Stimulated activated CD8-positive, alpha-beta memory T cell treated with anti-CD3 and anti-CD28 coated beads, Interleukin-12 subunit alpha, Interleukin-12 subunit beta, amount 100 ng/mL, for 1 hour (primary cell): ENCODE measurements around the gene B4GALNT2.
A peak's percentile ranks its signal among the peaks of the same experiment; 100 is the strongest.

ENCODE experiments used
- DNase-seq: peaks from one replicate; pipeline ENCODE4 v3.0.0-alpha.2; 2020; ENCODE audit warnings: low read depth

Gene B4GALNT2

GRCh38 chr17:49210158-49211029 lies 77.8 kb downstream of the B4GALNT2 start, which contains the start of the genes ABI3 and GNGT2:
ABI3 (plus strand) TSS chr17:49210707; CDS start chr17:49210725, 18 bp downstream.
GNGT2 (minus strand) TSS chr17:49210574; CDS start chr17:49207422, 3,152 bp downstream.
- DNase-seq, result no peak

- DNase-seq, result no peak
Observed at GRCh38 chr17:49213399-49213798, 80.8 kb downstream of the B4GALNT2 start.

GRCh38 chr17:49213847-49214246 lies 81.3 kb downstream of the B4GALNT2 start:
- DNase-seq, result no peak

- no peak for DNase-seq
Observed at GRCh38 chr17:49214676-49215360, 82.2 kb downstream of the B4GALNT2 start.

GRCh38 chr17:49216482-49216881 lies 83.9 kb downstream of the B4GALNT2 start:
- DNase-seq, result no peak

GRCh38 chr17:49216953-49217650 lies 84.5 kb downstream of the B4GALNT2 start:
- DNase-seq, result no peak

- peak; percentile 56 for DNase-seq
Observed at GRCh38 chr17:49217651-49218413, 85.3 kb downstream of the B4GALNT2 start.

GRCh38 chr17:49218941-49219913 lies 86.7 kb downstream of the B4GALNT2 start:
- DNase-seq, result no peak

GRCh38 chr17:49219987-49220386 lies 87.4 kb downstream of the B4GALNT2 start:
- DNase-seq, result no peak

GRCh38 chr17:49223168-49223516 lies 90.6 kb downstream of the B4GALNT2 start:
- DNase-seq, result no peak

GRCh38 chr17:49223517-49224197 lies 91.1 kb downstream of the B4GALNT2 start:
- no peak for DNase-seq

- no peak for DNase-seq
Observed at GRCh38 chr17:49224198-49224996, 91.8 kb downstream of the B4GALNT2 start.

GRCh38 chr17:49224997-49225337 lies 92.4 kb downstream of the B4GALNT2 start:
- DNase-seq, result no peak

GRCh38 chr17:49225554-49226236 lies 93.1 kb downstream of the B4GALNT2 start:
- no peak for DNase-seq
